Rectal smooth muscle tissue (tissue), 1 donor: ENCODE data around the gene ZSCAN5A.
A peak's percentile ranks its signal among the peaks of the same experiment; 100 is the strongest.
"Not testable (repeated sequence)": the region's sequence is repeated elsewhere in the genome, so short reads cannot be mapped to it uniquely, and the experiment has no call there.

Experiments used
- H3K27ac ChIP-seq: one replicate; pipeline ENCODE4 v1.7.0; 2013; ENCODE audit warnings: low read depth, low read length, inconsistent platforms
- H3K27me3 ChIP-seq: one replicate; pipeline ENCODE4 v1.7.0; 2013; ENCODE audit warnings: low read length; ENCODE audit not compliant: control insufficient read depth, insufficient read depth
- H3K36me3 ChIP-seq: one replicate; pipeline ENCODE4 v1.7.0; 2013; ENCODE audit warnings: low read length; ENCODE audit not compliant: control insufficient read depth, insufficient read depth
- H3K4me1 ChIP-seq: one replicate; pipeline ENCODE4 v1.7.0; 2013; ENCODE audit warnings: low read length; ENCODE audit not compliant: control insufficient read depth, insufficient read depth
- H3K4me3 ChIP-seq: one replicate; pipeline ENCODE4 v1.7.0; 2013; ENCODE audit warnings: low read length
- H3K9ac ChIP-seq: one replicate; pipeline ENCODE4 v1.7.0; 2013; ENCODE audit warnings: low read length

ZSCAN5A gene

DNA sequence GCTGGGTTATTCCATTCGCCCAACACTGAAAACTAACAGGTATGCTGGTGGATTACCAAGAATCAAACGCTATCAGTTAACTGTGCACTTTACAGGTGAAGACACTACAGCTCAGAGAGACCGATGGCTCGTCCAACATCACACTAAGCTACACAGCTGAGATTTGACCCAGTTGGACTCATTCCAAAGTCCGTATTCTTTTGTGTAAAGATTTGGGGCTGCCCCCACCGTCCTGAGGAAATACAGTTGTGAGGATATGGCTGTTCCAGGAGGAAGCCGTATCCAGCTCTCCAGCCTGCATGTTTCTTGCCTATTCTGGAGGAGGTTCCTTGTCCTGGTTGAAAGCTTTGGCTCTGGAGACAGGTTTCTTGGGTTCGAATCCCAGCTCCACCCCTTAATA, 4.2 kb downstream of the ZSCAN5A start:
- Histone ChIP-seq H3K9ac (no peak overlapping the region), H3K4me1 (peaks cover 6% of the 10 kb centered on the region), H3K27ac (no peak overlapping the region), H3K36me3 (no peaks in the 10 kb centered on the region), H3K4me3 (no peak overlapping the region), H3K27me3 (no peaks in the 10 kb centered on the region)

DNA sequence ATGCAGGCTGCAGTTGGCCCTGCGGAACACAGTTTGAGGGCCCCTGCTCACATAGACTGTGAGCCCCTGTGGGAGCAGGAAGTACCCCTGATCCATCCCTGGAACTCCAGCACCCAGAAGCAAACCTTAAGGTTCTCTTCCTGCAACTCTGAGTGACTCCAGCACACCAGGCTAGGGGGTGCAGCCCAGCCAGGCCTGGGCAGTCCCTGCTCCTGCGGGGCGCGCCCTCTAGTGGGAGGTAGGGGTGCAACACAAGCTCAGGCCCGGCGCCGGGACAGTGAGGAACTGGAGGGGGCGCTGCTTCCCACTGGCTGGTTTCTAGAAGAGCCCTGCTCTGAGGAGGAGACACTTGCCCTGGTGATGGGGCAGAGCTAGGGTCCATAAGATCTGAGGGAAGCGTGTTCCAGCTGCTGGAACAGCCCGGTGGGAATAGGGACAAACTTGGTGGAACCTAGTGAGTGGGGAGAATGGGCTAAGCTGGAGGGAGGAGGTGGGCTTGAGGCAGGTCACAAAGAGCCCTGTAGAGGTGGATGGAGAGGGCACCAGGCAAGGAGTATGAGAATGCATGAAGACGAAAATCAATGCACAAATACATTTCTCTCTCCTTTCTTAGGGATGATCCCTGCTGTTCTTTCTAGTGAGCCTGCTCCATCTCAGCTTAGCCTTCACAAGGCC, 5.0 kb downstream of the ZSCAN5A start:
- Histone ChIP-seq H3K4me3 (no peak overlapping the region), H3K36me3 (no peaks in the 10 kb centered on the region), H3K4me1 (peaks cover 6% of the 10 kb centered on the region), H3K27me3 (no peaks in the 10 kb centered on the region), H3K9ac (no peak overlapping the region), H3K27ac (no peak overlapping the region)

DNA sequence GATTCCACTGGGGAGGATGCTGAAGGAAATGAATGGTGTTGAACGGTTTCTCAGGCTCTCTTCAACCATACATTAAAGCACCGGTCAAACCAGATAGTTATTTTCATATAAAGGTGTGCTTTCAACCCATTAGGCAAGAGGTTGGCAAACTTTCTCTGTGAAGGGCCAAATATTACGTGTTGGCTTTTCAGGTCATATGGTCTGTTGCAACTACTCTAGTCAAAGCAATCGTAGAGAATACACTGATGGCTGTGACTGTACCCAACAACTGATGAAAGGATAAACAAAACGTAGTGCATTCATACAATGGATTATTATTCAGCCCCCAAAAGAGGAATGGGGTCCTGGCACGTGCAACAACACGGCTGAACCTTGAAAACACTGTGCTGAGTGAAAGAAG, 5.8 kb downstream of the ZSCAN5A start:
- Histone ChIP-seq H3K27me3 (no peaks in the 10 kb centered on the region), H3K9ac (no peak overlapping the region), H3K36me3 (no peaks in the 10 kb centered on the region), H3K4me3 (no peak overlapping the region), H3K27ac (no peak overlapping the region), H3K4me1 (peaks cover 3% of the 10 kb centered on the region)

DNA sequence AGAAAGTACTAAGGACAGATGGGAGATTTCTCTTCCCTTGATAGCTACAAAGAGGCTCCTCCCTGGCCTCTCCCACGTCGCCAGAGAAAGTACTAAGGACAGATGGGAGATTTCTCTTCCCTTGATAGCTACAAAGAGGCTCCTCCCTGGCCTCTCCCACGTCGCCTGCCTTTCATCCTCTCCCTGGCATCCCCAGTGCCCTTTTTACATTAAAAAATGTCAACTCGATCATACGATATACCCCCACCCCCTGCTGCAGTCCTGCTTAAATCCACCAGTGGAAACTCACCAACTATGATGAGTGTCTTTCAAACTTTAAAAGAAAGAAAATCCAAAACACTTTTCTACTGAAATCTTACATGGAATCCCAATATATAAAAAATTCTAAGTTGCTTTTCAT, 7.6 kb downstream of the ZSCAN5A start:
- not testable (repeated sequence) for H3K4me3 ChIP-seq, H3K27me3 ChIP-seq, H3K4me1 ChIP-seq, H3K36me3 ChIP-seq, H3K9ac ChIP-seq, H3K27ac ChIP-seq

DNA sequence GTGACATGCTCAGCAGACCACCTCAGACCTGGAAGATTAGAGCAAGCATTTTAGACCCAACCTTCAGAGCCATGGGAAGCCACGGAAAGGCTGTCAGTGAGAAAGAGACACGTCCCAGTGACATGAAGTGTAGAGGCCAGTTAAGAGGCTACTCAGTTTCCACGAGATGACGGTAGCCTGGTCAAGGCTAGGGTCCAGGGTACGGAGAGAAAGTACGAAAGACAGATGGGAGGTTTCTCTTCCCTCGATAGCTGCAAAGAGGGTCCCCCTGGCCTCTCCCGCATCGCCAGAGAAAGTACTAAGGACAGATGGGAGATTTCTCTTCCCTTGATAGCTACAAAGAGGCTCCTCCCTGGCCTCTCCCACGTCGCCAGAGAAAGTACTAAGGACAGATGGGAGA, 8.6 kb downstream of the ZSCAN5A start:
- Histone ChIP-seq H3K27ac (peak overlapping the region; percentile 11), H3K27me3 (no peaks in the 10 kb centered on the region), H3K4me3 (no peak overlapping the region), H3K4me1 (no peaks in the 10 kb centered on the region), H3K36me3 (no peaks in the 10 kb centered on the region), H3K9ac (no peak overlapping the region)

DNA sequence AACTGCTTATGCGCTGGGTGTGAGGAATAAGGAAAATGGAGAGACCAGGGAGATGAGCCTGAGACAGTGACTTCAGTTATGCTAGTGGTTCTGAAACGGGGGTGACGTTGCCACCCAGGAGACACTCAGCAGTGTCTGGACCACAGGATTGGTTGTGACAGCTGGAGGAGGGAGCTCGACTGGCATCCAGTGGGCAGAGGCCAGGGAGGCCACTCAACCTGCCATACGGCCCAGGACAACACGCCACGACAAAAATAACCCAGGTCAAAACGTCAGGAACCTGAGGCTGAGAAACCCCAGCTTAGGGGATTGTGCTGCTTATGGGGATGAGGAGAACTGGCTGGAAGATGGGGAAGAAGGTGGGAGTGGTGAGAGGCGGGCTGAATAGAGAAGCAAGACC, 10.4 kb downstream of the ZSCAN5A start:
- Histone ChIP-seq H3K4me3 (no peak overlapping the region), H3K9ac (no peak overlapping the region), H3K27me3 (no peaks in the 10 kb centered on the region), H3K4me1 (no peaks in the 10 kb centered on the region), H3K36me3 (no peaks in the 10 kb centered on the region), H3K27ac (no peak overlapping the region)

DNA sequence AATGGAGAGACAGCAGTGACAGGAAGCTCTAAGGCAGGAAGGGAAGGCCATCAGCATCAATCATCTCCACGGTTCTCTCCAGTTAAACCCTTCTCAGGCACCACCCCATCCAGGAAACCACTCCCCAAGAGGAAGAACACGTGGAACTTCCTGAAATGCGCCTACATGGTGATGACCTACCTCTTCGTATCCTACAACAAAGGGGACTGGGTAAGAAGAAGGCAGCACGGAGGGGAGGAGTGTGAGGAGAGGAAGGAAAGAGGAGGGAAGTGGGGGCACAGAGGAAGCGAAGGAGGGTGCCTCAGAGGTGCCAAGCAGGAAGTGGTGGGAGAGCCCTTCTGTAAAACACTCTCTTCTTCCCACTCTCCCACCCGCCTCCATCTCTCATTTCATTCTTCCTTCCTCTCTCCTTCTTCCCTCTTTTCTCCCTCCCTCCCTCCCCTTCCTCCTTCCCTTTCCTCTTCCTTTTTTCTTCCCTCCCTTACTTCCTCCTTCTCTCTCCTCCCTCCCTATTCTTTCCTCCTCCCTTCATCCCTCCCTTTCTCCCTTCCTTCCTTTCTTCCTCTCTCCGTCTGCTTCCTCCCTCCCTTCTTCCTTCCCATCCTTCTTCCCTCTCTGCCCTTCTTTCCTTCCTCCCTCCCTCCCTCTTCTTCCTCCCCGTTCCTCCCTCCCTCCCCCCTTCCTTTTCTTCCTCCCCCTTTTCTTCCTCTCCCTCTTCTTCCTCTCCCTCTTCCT, 12.6 kb downstream of the ZSCAN5A start:
- no peaks in the 10 kb centered on the region for H3K27me3 ChIP-seq
- H3K4me1 ChIP-seq, result no peaks in the 10 kb centered on the region
- H3K36me3 ChIP-seq, result no peaks in the 10 kb centered on the region
- H3K27ac ChIP-seq, result no peak overlapping the region
- no peak overlapping the region for H3K9ac ChIP-seq
- H3K4me3 ChIP-seq, result no peak overlapping the region

DNA sequence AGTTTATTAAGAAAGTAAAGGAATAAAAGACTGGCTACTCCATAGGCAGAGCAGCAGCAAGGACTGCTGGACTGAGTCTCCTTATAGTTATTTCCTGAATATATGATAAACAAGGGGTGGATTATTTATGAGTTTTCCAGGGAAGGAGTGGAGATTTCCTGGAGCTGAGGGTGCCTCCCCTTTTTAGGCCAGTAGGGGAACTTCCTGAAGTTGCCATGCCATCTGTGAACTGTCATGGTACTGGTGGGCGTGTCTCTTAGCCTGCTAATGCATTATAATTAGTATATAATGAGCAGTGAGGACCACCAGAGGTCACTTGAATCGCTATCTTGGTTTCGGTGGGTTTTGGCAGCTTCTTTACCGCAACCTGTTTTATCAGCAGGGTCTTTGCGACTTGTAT, 13.5 kb downstream of the ZSCAN5A start:
- no peaks in the 10 kb centered on the region for H3K36me3 ChIP-seq
- H3K9ac ChIP-seq, result no peak overlapping the region
- H3K4me3 ChIP-seq, result no peak overlapping the region
- H3K27me3 ChIP-seq, result no peaks in the 10 kb centered on the region
- no peaks in the 10 kb centered on the region for H3K4me1 ChIP-seq
- no peak overlapping the region for H3K27ac ChIP-seq

DNA sequence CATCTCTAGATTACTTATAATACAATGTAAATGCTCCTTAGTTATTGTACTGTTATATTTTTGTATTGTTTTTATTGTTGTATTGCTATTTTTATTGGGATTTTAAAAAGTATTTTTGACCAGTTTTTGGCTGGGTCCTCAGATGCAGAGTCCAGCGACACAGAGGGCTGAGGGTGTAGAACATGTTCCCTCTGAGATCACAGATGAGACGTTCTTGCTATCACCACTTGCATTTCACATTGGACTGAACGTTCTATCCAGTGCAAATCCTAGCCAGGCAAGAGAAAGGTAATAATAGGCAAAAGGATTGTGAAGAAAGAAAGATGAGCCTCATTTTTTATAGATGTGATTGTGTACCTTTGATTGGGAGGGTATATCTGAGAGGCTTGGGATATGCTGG, 15.0 kb downstream of the ZSCAN5A start:
- Histone ChIP-seq H3K4me3 (no peak overlapping the region), H3K9ac (no peak overlapping the region), H3K36me3 (no peaks in the 10 kb centered on the region), H3K27ac (no peak overlapping the region), H3K27me3 (no peaks in the 10 kb centered on the region), H3K4me1 (no peaks in the 10 kb centered on the region)

DNA sequence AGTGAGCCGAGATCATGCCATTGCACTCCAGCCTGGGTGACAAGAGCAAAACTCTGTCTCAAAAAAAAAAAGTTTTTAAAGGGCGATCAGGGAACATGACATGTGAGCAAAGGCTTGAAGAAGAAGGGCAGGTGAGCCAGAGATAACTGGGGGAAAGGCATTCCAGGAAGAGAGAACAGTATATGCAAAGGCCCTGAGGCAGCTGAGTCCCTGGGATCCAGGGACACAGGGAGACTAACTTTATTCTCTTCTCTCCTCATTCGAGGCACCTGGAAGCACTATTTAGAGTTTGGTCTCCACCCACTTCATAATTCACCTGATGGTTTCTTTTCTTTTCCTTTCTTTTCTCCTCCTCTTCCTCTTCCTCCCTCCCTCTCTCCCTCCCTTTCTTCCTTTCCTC, 17.6 kb downstream of the ZSCAN5A start:
- H3K4me3 ChIP-seq, result no peak overlapping the region
- no peaks in the 10 kb centered on the region for H3K36me3 ChIP-seq
- no peaks in the 10 kb centered on the region for H3K27me3 ChIP-seq
- no peak overlapping the region for H3K9ac ChIP-seq
- no peak overlapping the region for H3K27ac ChIP-seq
- H3K4me1 ChIP-seq, result no peaks in the 10 kb centered on the region

DNA sequence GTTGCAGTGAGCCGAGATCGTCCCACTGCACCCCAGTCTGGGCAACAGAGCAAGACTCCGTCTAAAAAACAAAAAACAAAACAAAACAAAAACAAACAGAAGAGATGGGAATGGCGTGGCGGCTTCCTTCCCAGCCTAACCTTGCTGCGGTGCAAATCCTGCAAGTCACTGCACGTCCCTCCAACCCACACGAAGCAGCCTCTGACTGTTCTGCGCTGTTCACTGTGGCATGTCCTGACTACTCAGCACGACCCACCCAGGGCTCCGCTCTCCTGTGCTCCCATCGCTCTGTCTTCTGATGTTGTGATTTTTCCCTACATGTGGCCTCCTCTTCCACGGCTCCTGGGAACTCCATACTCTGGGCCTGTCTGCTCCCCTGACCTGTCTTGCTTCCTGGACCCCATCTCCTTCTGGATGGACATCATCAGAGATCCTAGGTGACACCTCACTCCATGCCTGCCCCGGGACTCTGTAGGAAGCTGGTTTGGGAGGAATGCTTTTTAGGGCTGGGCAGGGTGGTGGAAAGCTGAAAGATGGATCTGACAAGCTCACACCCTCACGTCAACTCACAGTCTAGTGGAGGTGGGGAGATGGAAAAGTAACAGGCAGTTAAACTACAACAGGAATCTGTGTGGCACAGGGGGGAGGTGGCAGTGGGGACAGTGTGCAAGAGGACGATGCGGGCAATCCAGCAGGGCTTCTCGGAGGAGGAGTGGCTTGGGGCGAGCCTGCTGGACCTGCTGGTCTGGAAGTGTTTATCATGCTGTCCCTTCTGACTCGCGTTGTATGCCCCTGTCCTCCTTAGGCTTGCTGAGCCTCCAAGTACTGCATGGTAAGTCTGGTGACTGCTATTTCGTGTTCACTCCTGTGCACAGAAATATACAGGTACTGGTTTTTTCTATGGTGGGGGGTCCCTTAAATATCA, 18.8 kb downstream of the ZSCAN5A start:
- no peak overlapping the region for H3K9ac ChIP-seq
- no peaks in the 10 kb centered on the region for H3K27me3 ChIP-seq
- H3K36me3 ChIP-seq, result no peaks in the 10 kb centered on the region
- no peak overlapping the region for H3K4me3 ChIP-seq
- no peak overlapping the region for H3K27ac ChIP-seq
- H3K4me1 ChIP-seq, result no peaks in the 10 kb centered on the region

DNA sequence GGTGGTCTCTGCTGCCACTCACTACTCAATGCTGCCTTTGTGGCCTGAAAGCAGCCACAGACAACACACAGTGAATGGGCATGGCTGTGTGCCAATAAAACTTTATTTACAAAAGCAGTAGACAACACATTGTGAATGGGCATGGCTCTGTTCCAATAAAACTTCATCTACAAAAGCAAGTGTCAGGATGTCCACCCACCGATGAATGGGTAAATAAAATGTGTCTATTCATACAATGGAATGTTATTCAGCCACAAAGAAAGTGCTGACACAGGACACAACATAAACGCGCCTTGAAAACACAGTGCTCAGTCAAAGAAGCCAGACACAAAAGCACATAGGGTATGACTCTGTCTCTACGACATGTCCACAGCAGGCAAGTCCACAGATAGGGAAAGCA, 20.1 kb downstream of the ZSCAN5A start:
- no peak overlapping the region for H3K27ac ChIP-seq
- no peaks in the 10 kb centered on the region for H3K4me1 ChIP-seq
- no peak overlapping the region for H3K4me3 ChIP-seq
- no peaks in the 10 kb centered on the region for H3K36me3 ChIP-seq
- no peaks in the 10 kb centered on the region for H3K27me3 ChIP-seq
- H3K9ac ChIP-seq, result no peak overlapping the region
